Heart right ventricle (tissue), 16 donors: ENCODE measurements around the gene RASD1. TPM values are rescaled to one million over a fixed set of nuclear protein-coding genes. Genes with fewer than 3 reads are reported as not detected.
A peak's percentile ranks its signal among the peaks of the same experiment; 100 is the strongest.

Experiments
- ATAC-seq, 8 donors: fragments of 200-7000 bp; cut with Tn5 transposase; one replicate each; pipeline ENCODE4 v1.9.1; 2020; ENCODE audit warnings: mild to moderate bottlenecking in 8 of 8, moderate library complexity in 8 of 8, moderate number of reproducible peaks in 1 of 8
- DNase-seq, 2 donors: peaks; one replicate each; pipeline ENCODE4 v3.0.0-alpha.2; 2020
- H3K27ac ChIP-seq, 10 donors: fragments of 200-600 bp; sonication (generic) in 2 of 10; one replicate each; pipeline versions ENCODE4 v1.5.0 to v1.8.0; 2020 to 2022; ENCODE audit warnings: mild to moderate bottlenecking in 3 of 10
- H3K27me3 ChIP-seq, 7 donors: fragments of 200-600 bp; one replicate each; pipeline ENCODE4 v1.8.0; 2021 to 2022; ENCODE audit warnings: mild to moderate bottlenecking in 2 of 7
- H3K36me3 ChIP-seq, 9 donors: fragments of 200-600 bp; sonication (generic) in 1 of 9; one replicate each; pipeline versions ENCODE4 v1.5.0 to v1.8.0; 2020 to 2022; ENCODE audit warnings: mild to moderate bottlenecking in 2 of 9
- H3K4me1 ChIP-seq, 9 donors: fragments of 200-600 bp; sonication (generic) in 1 of 9; one replicate each; pipeline versions ENCODE4 v1.5.0 to v1.8.0; 2020 to 2022; ENCODE audit warnings: mild to moderate bottlenecking in 4 of 9
- H3K4me3 ChIP-seq, 10 donors: fragments of 200-600 bp; sonication (generic) in 2 of 10; one replicate each; pipeline versions ENCODE4 v1.5.0 to v1.8.0; 2020 to 2022; ENCODE audit warnings: mild to moderate bottlenecking in 7 of 10, moderate library complexity in 2 of 10
- H3K9me3 ChIP-seq, 11 donors: fragments of 200-600 bp in 10 of 11; sonication (generic) in 2 of 11; one replicate each; pipeline versions ENCODE4 v1.5.0 to v1.8.0; 2013 to 2022; ENCODE audit warnings: mild to moderate bottlenecking in 2 of 11, control low read depth in 1 of 11, moderate library complexity in 1 of 11
- WGBS, 2 donors: extraction: QIAGEN DNeasy Blood & Tissue Kit; methylation state at CpG; one replicate each; pipeline ENCODE4 v1.1.7; 2013; ENCODE audit warnings: inconsistent platforms in 1 of 2; 5-methylcytosine and 5-hydroxymethylcytosine counted together
- intact Hi-C, 10 donors: fragments of 100-400 bp; cut with DNase I; formaldehyde crosslinking; loops; one replicate each; pipeline versions ENCODE4 v1.11.1 to v1.14.2; 2022
- polyA plus RNA-seq, 2 donors: library from polyadenylated mRNA; stranded (reverse); fragments of 200-250 nt; gene quantifications; one replicate each; pipeline ENCODE4 v1.2.3, GENCODE V29; 2013
- total RNA-seq, 10 donors: library from RNA; stranded (reverse); fragmentation: NEBNext Ultra II Directional in 3 of 10; extraction: Animal tissue kit (Norgen Biotek cat#: 25700) in 3 of 10; gene quantifications; one replicate each; pipeline versions ENCODE4 v1.2.1 to v1.2.4, GENCODE V29; 2021 to 2023
- TF ChIP-seq, protein P1 (sequence below), 9 donors: fragments of 200-600 bp; sonication (generic) in 2 of 9; IDR thresholded peaks; one replicate each; pipeline versions ENCODE4 v1.5.0 to v1.8.0; 2021 to 2022; ENCODE audit warnings: antibody characterized with exemption in 9 of 9, mild to moderate bottlenecking in 5 of 9, moderate library complexity in 1 of 9
- donor health status: Arrhythmogenic right ventricular cardiomyopathy.
- donor health status: ischemic (EF 13 %, LVEDD 7.1; RV severe dilation, severe dysfunction).
- donor health status: healthy with polysubstance abuse.
- donor health status: DM: no; HTN: yes; CAD: no.
- donor health status: DM: no; HTN: no; CAD: no.
- donor health status: ischemic (EF 25% LVEDD 6.9; RV normal size, moderate dysfunction).
- donor health status: ischemic (EF 25% LVEDD 5.7; RV mildly dilated, moderate dysfunction).
- donor health status: healthy.
- donor health status: DM: yes; HTN: yes; CAD: no.
- donor health status: Ischemic cardiomyopathy.
- donor health status: ischemic (EF 35%, LVEDD 5.7; RV mildly dilated, moderate dysfunction).
- donor health status: nonischemic (EF 11% LVEDD 7.7; RV severe dilation, severe dysfunction).
- donor health status: DM: yes; HTN: yes; CAD: no.
- donor health status: PGD.
- donor health status: ischemic (EF 29% LVEDD 5.4; RV normal size, mild dysfunction).
- donor health status: nonischemic (EF 23%, LVEDD 6.1; RV moderate dilation, normal function).

RASD1 gene
- total and polyA plus RNA-seq, 12 donors, result 2.2 to 85.8 (median 11.5) TPM

DNA sequence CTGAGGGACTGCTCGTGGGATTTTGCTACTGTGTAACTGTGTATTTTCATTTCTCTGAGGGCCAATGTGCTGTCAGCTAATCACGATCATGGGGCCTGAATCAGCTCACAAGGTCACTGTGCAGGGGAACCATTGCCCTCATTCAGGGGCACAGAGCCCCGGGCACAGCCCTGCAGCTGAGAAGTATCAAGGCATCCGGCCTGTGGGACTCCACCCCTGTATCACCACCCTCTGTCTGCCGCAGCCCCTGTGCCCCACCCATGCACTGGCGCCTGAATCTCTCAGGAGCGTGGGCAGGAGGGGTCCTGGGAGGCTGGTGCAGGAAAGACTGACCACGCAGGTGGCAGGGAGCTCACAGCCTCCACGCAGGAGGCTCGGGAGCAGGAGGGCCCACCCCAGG is 43.4 kb upstream of the RASD1 start:
- peaks cover 4 to 37% (median 18%) of the 10 kb centered on the region in 9 donors for H3K4me1 ChIP-seq
- 70 to 77% methylated on average over 10 of the region's 10 CpGs for WGBS, 2 donors
- intact Hi-C loops, result no loop called here
- peak overlapping the region in 4 of 10 donors; percentile 11 to 32 (median 23) for H3K27ac ChIP-seq
- no peak overlapping the region for H3K4me3 ChIP-seq
- H3K9me3 ChIP-seq, result no peaks in the 10 kb centered on the region
- ATAC-seq (no peak), DNase-seq (peak in 1 of 2 donors; percentile 8)
- TF ChIP-seq, protein P1, sequence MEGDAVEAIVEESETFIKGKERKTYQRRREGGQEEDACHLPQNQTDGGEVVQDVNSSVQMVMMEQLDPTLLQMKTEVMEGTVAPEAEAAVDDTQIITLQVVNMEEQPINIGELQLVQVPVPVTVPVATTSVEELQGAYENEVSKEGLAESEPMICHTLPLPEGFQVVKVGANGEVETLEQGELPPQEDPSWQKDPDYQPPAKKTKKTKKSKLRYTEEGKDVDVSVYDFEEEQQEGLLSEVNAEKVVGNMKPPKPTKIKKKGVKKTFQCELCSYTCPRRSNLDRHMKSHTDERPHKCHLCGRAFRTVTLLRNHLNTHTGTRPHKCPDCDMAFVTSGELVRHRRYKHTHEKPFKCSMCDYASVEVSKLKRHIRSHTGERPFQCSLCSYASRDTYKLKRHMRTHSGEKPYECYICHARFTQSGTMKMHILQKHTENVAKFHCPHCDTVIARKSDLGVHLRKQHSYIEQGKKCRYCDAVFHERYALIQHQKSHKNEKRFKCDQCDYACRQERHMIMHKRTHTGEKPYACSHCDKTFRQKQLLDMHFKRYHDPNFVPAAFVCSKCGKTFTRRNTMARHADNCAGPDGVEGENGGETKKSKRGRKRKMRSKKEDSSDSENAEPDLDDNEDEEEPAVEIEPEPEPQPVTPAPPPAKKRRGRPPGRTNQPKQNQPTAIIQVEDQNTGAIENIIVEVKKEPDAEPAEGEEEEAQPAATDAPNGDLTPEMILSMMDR (IDR thresholded peaks at IDR 0.05), result no peak
- no peaks in the 10 kb centered on the region for H3K27me3 ChIP-seq
- H3K36me3 ChIP-seq, result no peaks in the 10 kb centered on the region

DNA sequence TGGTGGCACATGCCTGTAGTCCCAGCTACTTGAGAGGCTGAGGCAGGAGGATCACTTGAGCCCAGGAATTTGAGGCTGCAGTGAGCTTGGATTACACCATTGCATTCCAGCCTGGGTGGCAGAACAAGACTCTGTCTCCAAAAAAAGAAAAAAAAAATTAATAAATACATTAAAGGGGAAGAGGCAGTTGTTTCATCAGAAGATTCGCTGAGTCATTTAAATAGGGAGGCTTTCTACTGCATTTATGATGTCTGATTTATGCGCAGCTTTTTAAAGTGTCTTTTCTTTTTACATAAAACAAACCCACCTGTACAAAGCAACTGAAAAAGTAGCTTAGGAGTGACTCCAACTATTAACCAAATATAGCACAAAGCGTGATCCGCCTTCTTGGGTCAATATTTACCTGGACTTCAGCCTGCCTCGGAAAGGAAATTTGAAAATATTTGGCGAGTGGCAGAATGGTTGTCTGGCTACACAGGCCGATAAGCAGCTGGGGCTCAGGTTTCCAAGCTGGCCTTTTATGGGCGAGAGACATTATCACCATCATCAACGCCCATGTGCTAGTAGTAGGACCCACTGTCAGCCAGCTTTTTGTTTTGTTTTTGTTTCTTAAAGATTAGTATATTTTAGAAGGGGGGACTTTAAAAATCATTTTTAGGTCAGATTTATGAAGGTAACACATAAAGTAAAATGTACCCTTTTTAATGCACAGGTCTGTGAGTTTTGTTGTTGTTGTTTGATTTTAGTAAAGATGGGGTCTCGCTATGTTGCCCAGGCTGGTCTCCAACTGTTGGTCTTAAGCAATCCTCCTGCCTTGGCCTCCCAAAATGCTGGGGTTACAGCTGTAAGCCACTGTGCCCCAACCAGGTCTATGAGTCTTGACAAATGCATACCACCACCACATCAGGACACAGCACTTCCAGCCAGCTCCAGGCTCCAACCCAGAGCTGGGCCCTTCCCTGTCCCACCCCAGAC is 42.5 kb upstream of the RASD1 start:
- intact Hi-C loops, result no loop called here
- H3K9me3 ChIP-seq, result no peaks in the 10 kb centered on the region
- no peak for ATAC-seq
- H3K27ac ChIP-seq, result peak overlapping the region in 4 of 10 donors; percentile 10 to 32 (median 23)
- H3K4me3 ChIP-seq, result no peak overlapping the region
- DNase-seq, result no peak
- H3K36me3 ChIP-seq, result no peaks in the 10 kb centered on the region
- H3K4me1 ChIP-seq, result peaks cover 4 to 37% (median 18%) of the 10 kb centered on the region in 9 donors
- H3K27me3 ChIP-seq, result no peaks in the 10 kb centered on the region
- 67 to 77% methylated on average over 10 of the region's 10 CpGs for whole genome bisulfite sequencing, 2 donors
- TF ChIP-seq, protein P1 (IDR thresholded peaks at IDR 0.05), result no peak

DNA sequence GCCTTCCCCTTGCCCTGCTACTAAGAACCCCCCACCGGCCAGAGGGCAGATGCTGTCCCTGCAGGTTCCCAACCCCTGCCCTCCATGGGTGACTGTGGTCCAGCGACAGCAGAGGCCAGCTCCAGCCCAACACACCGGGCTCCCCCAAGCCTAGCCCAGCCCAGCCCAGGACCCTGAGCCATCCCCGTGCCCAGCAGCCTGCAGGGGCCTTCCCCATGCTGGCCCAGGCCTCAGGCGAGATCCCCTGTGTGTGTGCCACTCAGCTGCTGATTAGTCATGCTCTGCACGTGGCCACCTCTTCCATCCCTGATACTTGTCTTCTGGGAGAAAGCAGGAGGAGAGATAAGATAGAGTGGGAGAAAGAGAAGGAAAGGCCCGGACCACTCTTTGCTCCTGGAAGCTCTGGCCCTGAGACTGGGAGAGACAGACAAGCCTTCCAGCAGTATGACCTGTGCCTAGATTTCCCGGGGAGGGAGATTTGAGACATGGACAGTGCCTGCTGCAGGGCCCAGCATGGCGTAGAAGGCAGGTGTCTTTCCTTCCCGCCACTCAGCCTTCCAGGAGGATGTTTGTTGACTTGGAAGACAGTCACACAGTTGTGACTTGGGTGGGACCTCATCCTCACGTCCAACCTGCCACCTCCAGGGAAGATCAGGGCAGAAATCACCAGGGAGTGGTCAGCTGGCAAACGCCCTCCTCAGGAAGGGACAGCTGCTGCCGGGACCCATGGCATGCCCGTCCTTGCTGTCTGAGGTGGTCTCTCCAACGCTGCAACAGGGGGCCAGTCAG is 41.3 kb upstream of the RASD1 start:
- Histone ChIP-seq H3K4me1 (peaks cover 4 to 37% (median 18%) of the 10 kb centered on the region in 9 donors), H3K27ac (peak overlapping the region in 5 of 10 donors; percentile 6 to 87 (median 78)), H3K27me3 (no peaks in the 10 kb centered on the region), H3K36me3 (no peaks in the 10 kb centered on the region), H3K4me3 (no peak overlapping the region), H3K9me3 (no peaks in the 10 kb centered on the region)
- TF ChIP-seq, protein P1 (IDR thresholded peaks at IDR 0.05), result no peak
- no peak for DNase-seq
- 81 to 85% methylated on average over 15 of the region's 15 CpGs for WGBS, 2 donors
- intact Hi-C loops, result no loop called here
- peak in 1 of 8 donors; percentile 5 for ATAC-seq

DNA sequence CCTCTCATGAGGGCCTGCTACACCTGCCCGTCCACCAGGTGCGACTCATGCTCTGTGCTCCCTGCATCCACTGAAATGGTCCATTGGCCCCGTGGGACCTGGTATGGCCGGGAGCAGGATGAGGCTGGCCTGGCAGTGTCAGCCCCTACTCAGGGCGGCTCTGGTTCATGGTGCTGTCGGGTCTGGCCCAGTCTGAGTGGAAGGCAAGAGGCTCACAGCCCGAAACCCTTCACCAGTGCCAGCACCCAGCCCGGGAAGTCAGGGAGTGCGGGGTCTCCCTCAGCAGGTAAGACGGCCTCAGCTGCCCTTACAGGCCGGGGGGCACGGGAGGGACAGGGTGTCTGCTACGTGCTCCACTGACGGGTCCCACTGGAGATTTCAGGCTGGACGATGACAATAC is 40.5 kb upstream of the RASD1 start:
- TF ChIP-seq, protein P1 (IDR thresholded peaks at IDR 0.05), result no peak
- intact Hi-C loops, result loop anchor here in 1 of 10 donors (1.0 kb wide), 1 partner anchor 31 kb away; no protein-coding TSS in a partner anchor
- H3K4me3 ChIP-seq, result no peak overlapping the region
- peak overlapping the region in 9 of 10 donors; percentile 55 to 87 (median 76) for H3K27ac ChIP-seq
- DNase-seq (no peak), ATAC-seq (peak in 2 of 8 donors; percentile 1 to 27)
- H3K4me1 ChIP-seq, result peaks cover 4 to 37% (median 18%) of the 10 kb centered on the region in 9 donors
- H3K27me3 ChIP-seq, result no peaks in the 10 kb centered on the region
- peaks cover 0 to 4% (median 0%) of the 10 kb centered on the region in 11 donors for H3K9me3 ChIP-seq
- no peaks in the 10 kb centered on the region for H3K36me3 ChIP-seq
- 94 to 95% methylated on average over 15 of the region's 15 CpGs for WGBS, 2 donors
